Esophagus squamous epithelium (tissue), 4 donors: ENCODE data around the gene SOX13.

Experiments used
- CTCF ChIP-seq, 6 experiments: fragments of 450-650 bp in 4 of 6; fragments of 200-600 bp in 2 of 6; sonication (generic) in 2 of 6; IDR thresholded peaks; one replicate each; pipeline ENCODE4 v1.5.1; 2016 to 2019; ENCODE audit warnings: antibody characterized with exemption in 6 of 6, mild to moderate bottlenecking in 4 of 6, moderate library complexity in 4 of 6
- POLR2A ChIP-seq, 4 donors: fragments of 450-650 bp; IDR thresholded peaks; one replicate each; pipeline ENCODE4 v1.6.1; 2017; ENCODE audit warnings: antibody characterized with exemption in 4 of 4, mild to moderate bottlenecking in 4 of 4, moderate library complexity in 3 of 4

DNA sequence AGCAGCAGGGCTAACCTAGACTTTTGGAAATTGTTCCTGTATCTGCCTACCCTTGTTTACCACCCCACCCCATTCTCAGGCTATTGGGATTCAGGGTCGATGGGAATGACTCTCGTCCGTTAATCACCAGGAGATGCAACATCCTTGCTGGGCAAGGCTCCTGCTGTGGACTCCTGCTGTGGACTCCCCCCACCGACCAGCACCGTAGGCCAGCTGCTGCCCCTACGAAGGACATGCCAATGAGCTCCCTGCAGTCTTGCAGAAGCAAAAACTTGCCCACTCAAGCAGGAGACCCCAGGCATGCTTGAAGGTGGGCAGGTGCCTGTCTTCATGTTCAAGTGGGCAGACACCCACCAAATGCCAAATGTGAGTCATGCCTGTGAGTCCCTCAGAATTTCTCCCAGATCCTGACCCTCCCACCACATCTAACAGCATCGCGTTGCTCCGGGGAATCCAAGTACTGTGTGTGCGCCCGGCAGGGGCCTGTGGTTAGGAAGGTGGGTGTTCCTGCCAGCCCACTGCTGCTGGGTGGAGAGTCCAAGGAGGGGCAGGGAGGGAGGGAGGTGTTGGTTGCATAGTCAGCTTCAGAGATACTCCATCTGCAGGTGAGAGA, 41.7 kb upstream of the SOX13 start:
- TF ChIP-seq POLR2A (IDR thresholded peaks at IDR 0.05) (no peak), CTCF (IDR thresholded peaks at IDR 0.05) (no peak)
